Measurements from ENCODE around the gene CACHD1. TPM values are rescaled to one million over a fixed set of nuclear protein-coding genes. Genes with fewer than 3 reads are reported as not detected.
"Not testable (repeated sequence)": the region's sequence is repeated elsewhere in the genome, so short reads cannot be mapped to it uniquely, and the experiment has no call there.

CACHD1 gene
- total RNA-seq, 1 donor from 2014 or later, result 4.9 TPM

- intact Hi-C loops (cut with DNase I), result no loop called here
- ATAC-seq, result no peak
- DNase-seq (ENCODE audit: missing footprints), result no peak
These were observed 129.3 kb downstream of the CACHD1 start for GRCh38 chr1:64599242-64599641.

GRCh38 chr1:64601207-64601606, 131.3 kb downstream of the CACHD1 start:
- no peak for ATAC-seq
- intact Hi-C loops (cut with DNase I), result no loop called here
- no peak for DNase-seq (ENCODE audit: missing footprints)

GRCh38 chr1:64608005-64608650, 138.2 kb downstream of the CACHD1 start:
- intact Hi-C loops (cut with DNase I), result no loop called here
- no peak for ATAC-seq
- no peak for DNase-seq (ENCODE audit: missing footprints)

GRCh38 chr1:64608651-64609048, 138.7 kb downstream of the CACHD1 start:
- intact Hi-C loops (cut with DNase I), result no loop called here
- DNase-seq (ENCODE audit: missing footprints), result no peak
- ATAC-seq, result no peak

GRCh38 chr1:64610950-64611349, 141.0 kb downstream of the CACHD1 start:
- intact Hi-C loops (cut with DNase I); ATAC-seq; DNase-seq (ENCODE audit: missing footprints): not testable (repeated sequence)

GRCh38 chr1:64616039-64616438, 146.1 kb downstream of the CACHD1 start:
- DNase-seq (ENCODE audit: missing footprints) (no peak), ATAC-seq (peak; percentile 42)
- intact Hi-C loops (cut with DNase I), result no loop called here

GRCh38 chr1:64623750-64624191, 153.8 kb downstream of the CACHD1 start:
- ATAC-seq, result no peak
- no peak for DNase-seq (ENCODE audit: missing footprints)
- intact Hi-C loops (cut with DNase I), result no loop called here

GRCh38 chr1:64624218-64624713, 154.3 kb downstream of the CACHD1 start:
- ATAC-seq, result peak; percentile 76
- no peak for DNase-seq (ENCODE audit: missing footprints)
- intact Hi-C loops (cut with DNase I), result no loop called here

- DNase-seq (ENCODE audit: missing footprints), result no peak
- ATAC-seq, result no peak
- intact Hi-C loops (cut with DNase I), result no loop called here
These were observed 154.9 kb downstream of the CACHD1 start for GRCh38 chr1:64624808-64625207.

GRCh38 chr1:64630611-64631010, 160.7 kb downstream of the CACHD1 start:
- intact Hi-C loops (cut with DNase I), result no loop called here
- no peak for DNase-seq (ENCODE audit: missing footprints)
- ATAC-seq, result no peak

GRCh38 chr1:64631346-64632034, 161.6 kb downstream of the CACHD1 start:
- DNase-seq (ENCODE audit: missing footprints) (no peak), ATAC-seq (no peak)
- intact Hi-C loops (cut with DNase I), result no loop called here

GRCh38 chr1:64632936-64633335, 163.0 kb downstream of the CACHD1 start:
- ATAC-seq, result no peak
- no peak for DNase-seq (ENCODE audit: missing footprints)
- intact Hi-C loops (cut with DNase I), result no loop called here

GRCh38 chr1:64645735-64646134, 175.8 kb downstream of the CACHD1 start:
- intact Hi-C loops (cut with DNase I), result no loop called here
- ATAC-seq (no peak), DNase-seq (ENCODE audit: missing footprints) (no peak)

- ATAC-seq, result no peak
- intact Hi-C loops (cut with DNase I), result loop anchor here (5.0 kb wide), 1 partner anchor 178 kb away; the partner anchor contains the start of gene CACHD1
- no peak for DNase-seq (ENCODE audit: missing footprints)
These were observed 180.5 kb downstream of the CACHD1 start for GRCh38 chr1:64650411-64650810.

- DNase-seq (ENCODE audit: missing footprints) (no peak), ATAC-seq (no peak)
- intact Hi-C loops (cut with DNase I), result loop anchor here (5.0 kb wide), 1 partner anchor 180 kb away; the partner anchor contains the start of gene CACHD1
These were observed 181.9 kb downstream of the CACHD1 start for GRCh38 chr1:64651841-64652240.

GRCh38 chr1:64653466-64653865, 183.5 kb downstream of the CACHD1 start:
- ATAC-seq (no peak), DNase-seq (ENCODE audit: missing footprints) (no peak)
- intact Hi-C loops (cut with DNase I), result loop anchor here (5.0 kb wide), 1 partner anchor 181 kb away; the partner anchor contains the start of gene CACHD1

GRCh38 chr1:64654519-64655341, 184.8 kb downstream of the CACHD1 start:
- intact Hi-C loops (cut with DNase I), result loop anchor here (5.0 kb wide), 1 partner anchor 182 kb away; the partner anchor contains the start of gene CACHD1
- ATAC-seq, result peak; percentile 56
- no peak for DNase-seq (ENCODE audit: missing footprints)

GRCh38 chr1:64655861-64656260, 185.9 kb downstream of the CACHD1 start:
- no peak for ATAC-seq
- intact Hi-C loops (cut with DNase I), result no loop called here
- DNase-seq (ENCODE audit: missing footprints), result no peak

- ATAC-seq, result no peak
- intact Hi-C loops (cut with DNase I), result no loop called here
- no peak for DNase-seq (ENCODE audit: missing footprints)
These were observed 189.7 kb downstream of the CACHD1 start for GRCh38 chr1:64659478-64660138.

Measured in Right ventricle myocardium inferior (tissue), 1 donor.